NCI-H2171 (cell line): ENCODE measurements around the gene CAPN15.

ENCODE experiments used
- DNase-seq: peaks from one replicate; lab custom pipeline; 2025; lab: John Stamatoyannopoulos, UW

CAPN15 gene

DNA sequence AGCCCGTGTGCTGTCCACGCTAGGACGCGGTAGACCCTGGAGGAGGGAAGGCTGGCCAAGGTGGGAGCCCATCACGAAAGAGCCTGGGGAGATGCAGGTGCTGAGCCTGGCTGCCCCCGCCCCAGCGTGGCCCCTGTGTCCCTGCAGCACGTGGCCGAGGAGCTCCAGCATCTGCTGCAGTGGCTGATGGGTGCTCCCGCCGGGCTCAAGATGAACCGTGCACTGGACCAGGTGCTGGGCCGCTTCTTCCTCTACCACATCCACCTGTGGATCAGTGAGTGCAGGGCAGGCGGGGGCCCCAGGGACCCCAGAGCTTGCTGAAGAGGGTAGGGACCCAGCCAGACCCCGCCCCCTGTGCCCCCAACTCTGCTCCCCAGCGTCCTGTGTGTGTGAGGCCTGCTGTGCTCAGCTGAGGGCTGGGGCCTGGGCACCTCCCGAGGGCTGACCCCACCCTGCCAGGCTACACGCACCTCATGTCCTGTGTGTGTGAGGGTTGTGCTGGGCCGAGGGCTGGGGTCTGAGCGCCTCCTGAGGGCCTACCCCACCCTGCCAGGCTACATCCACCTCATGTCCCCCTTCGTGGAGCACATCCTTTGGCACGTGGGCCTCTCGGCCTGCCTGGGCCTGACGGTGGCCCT lies 50.8 kb downstream of the CAPN15 start:
- no peak for DNase-seq

DNA sequence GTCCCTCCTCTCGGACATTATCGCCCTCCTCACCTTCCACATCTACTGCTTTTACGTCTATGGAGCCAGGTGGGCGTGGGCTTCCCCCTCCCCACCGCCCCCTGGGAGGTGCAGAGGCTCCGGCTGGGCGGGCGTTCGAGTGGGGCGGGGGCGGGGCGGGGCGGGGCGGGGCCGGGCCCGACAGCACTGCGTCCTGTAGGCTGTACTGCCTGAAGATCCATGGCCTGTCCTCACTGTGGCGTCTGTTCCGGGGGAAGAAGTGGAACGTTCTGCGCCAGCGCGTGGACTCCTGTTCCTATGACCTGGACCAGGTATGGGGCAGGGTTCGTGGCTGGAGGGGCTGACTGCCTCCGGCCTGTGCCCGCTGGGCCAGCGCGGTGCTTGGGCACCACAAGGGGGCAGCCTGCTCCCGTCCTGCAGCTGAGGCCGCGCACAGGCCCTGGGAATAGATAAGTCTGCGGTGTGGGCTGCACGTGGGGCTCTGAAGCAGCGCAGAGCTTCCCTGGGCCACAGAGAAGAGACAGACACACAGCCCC lies 51.4 kb downstream of the CAPN15 start:
- no peak for DNase-seq

DNA sequence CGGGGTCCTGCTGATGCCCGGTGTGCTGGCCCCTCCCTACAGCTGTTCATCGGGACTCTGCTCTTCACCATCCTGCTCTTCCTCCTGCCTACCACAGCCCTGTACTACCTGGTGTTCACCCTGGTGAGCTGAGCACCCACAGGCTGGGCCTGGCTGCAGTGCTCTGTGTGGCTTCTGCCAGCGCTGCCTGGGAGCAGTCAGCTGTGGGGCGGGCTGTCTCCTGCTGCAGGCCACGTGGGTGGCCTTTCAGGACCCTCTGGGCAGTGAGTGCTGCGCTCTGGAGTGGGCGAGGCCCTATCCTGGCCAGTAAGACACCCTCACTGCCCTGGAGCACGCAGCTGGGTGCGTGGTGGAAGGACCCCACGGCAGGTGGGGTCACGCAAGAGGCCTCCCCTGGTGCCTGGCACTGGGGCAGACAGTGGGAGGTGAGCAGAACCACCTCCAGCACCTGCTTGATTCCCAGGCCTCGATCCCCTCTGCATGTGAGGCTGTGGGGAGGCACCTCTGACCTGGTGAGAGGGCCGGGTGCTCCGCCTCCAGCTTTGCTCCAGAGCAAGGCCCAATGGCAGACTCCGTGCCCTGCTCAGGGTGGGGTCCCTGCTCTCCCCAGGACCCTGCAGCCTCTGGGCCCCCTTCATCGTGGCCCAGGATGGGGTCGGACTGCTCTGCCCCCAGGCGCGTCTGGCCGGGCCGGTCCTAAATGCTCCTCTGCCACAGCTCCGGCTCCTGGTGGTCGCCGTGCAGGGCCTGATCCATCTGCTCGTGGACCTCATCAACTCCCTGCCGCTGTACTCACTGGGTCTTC lies 52.8 kb downstream of the CAPN15 start:
- no peak for DNase-seq

DNA sequence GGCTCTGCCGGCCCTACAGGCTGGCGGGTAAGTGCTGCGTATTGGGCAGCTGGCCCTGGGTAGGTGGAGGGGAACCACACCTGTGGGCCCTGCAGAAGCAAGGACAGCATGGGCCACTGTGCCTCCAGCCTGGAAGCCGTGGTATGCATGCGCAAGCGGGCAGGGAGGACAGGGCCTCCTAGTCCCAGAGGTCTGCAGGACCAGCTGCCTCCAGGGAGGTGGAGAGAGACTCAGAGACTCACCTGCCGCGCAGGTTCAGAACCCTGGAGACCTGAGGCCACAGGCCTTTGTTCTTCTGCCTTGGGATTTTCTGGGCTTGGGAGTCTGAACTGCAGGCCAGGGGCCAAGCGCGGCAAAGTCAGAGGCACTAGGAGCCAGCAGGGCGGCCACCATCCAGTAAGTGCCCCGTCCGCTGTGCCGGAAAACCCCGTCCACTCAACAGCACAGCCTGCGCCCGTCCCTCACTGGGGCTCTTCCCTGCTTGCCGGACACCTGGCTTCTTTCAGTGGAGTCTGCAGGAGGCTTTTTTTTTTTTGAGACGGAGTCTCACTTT lies 53.5 kb downstream of the CAPN15 start:
- no peak for DNase-seq

DNA sequence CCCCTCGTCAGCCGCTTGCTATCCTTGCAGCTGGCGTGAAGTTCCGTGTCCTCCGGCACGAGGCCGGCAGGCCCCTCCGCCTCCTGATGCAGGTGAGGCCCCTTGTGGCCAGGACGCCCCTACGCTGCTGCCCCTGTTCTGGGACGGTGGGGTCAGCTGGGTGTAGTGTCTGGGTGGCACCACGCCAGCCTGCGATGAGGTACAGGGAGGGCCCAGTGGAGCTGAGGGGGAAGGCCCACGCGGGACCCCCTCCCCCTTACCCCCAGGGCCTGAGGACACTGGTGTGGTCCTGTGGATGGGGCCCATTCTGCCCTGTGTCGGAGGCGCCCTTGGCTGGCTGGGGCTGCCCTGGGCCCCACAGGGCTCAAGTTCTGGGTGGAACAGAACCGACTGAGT lies 54.7 kb downstream of the CAPN15 start:
- no peak for DNase-seq

DNA sequence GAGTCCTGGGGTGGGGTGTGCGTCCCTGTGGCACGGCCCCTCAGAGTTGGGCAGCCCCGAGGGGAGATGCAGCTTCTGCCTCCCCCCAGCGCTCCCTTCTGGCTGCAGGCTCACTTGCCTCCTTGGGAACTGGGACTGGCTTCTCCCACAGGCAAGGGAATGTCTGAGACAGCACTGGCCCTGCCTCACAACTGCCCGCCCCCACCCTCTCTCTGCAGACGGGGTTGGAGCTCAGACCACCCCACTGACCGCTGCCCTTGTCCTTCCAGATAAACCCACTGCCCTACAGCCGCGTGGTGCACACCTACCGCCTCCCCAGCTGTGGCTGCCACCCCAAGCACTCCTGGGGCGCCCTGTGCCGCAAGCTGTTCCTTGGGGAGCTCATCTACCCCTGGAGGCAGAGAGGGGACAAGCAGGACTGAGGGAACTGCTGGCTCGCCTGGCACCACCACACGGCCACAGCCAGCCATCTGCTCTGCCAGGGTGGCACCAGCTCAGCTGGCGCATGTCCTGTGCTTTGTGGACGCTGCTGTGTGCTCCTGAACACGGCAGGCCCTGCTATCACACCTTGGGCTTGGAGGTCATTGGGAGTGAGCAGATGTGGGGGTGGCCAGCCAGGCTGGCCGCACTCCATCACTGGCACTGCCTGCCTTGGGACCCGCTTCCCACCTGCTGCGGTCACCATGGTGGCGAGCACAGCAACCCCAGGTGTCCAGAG lies 55.3 kb downstream of the CAPN15 start:
- no peak for DNase-seq

DNA sequence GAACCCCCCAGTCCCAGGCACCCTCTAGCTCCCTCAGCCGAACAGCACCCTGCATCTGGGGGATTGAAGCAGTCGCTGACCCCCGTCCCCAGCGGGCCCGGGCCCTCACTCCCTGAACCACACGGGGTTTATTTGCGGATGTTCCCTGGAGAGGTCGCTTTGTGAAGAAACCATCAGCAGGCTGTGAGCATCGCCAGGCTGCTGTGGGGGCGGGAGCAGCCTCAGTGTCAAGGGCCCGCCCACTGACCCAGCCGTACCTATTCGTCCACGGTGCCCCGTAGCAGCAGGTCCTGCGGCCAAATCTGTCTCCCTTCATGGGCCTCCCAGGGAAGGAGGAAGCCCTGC lies 55.9 kb downstream of the CAPN15 start:
- DNase-seq, result no peak

DNA sequence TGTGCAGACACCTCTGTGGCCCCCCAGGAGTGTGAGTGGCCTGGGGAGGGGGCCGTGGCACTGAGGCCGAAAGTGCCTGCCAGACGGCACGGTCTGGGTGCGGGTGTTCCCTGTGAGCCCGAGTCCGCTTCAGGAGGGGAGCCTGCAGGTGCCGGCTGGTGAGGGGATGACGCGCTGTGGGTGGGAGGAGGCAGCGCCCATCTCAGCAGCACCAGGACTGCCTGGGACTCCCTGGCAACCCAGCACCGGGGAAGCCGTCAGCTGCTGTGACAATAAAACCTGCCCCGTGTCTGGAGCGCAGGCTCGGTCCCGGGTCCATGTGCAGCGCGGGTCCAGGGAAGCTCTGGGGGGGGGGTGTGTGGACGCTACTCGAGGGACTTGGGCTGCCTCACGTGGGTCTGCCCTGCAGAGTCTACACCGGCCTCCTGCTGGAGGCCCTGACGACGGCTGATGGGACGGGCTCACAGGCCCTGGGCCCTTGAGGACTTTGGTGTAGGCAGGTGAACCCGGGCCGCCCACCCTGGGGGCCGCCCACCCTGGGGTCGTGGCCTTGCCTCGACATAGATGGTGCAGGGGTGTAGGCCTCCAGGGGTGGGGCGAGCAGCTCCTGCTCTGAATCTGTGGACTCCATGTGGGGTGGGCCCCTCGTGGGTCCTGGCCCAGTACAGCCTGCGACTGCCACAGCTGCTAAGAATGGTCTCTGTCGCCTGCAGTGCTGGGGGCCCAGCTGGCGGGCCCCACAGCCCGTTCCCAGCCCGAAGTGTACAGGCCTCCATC lies 56.5 kb downstream of the CAPN15 start:
- DNase-seq, result peak; percentile 64

DNA sequence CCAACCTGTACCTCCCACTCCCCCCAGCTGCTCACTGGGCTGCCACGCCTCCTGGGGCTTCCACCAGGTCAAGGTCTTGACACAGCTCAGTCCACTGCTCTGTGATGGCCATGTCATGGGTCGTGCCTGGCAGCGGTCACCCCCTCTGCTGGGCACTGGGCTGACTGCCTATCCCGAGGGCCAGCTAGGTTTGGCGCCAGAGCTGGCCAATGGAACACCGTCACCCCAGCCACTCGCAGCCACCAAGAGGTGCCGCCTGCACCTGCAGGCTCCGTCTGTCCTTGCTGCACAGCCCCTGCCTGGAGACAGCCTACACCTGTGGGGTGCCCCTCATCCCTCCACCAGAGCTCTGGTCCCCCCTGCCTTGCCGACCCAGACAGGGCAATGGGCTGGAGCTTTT lies 57.8 kb downstream of the CAPN15 start:
- no peak for DNase-seq

DNA sequence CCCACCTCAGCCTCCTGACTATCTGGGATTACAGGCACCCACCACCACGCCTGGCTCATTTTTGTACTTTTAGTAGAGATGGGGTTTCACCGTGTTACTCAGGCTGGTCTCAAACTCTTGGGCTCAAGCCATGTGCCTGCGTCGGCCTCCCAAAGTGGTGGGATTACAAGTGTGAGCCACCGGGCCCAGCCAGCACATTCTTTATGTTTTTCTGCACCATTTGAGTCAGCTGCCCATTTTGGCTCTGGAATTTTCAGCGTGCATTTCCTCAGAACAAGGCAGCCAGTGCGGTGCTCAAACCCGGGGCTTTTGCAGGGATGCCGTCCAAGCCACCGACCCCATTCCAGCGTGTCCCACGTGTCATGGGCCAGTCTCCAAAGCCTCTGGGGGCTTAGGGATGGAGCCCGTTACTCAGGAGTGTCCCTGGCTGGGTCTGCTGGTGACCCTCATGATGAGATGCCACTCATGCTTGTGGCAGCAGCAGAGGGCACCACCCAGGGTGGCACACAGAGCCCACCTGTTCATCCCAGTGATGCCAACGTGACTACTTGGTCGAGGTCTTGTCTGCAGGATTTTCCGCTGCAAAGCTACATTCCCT lies 58.6 kb downstream of the CAPN15 start:
- DNase-seq, result no peak

DNA sequence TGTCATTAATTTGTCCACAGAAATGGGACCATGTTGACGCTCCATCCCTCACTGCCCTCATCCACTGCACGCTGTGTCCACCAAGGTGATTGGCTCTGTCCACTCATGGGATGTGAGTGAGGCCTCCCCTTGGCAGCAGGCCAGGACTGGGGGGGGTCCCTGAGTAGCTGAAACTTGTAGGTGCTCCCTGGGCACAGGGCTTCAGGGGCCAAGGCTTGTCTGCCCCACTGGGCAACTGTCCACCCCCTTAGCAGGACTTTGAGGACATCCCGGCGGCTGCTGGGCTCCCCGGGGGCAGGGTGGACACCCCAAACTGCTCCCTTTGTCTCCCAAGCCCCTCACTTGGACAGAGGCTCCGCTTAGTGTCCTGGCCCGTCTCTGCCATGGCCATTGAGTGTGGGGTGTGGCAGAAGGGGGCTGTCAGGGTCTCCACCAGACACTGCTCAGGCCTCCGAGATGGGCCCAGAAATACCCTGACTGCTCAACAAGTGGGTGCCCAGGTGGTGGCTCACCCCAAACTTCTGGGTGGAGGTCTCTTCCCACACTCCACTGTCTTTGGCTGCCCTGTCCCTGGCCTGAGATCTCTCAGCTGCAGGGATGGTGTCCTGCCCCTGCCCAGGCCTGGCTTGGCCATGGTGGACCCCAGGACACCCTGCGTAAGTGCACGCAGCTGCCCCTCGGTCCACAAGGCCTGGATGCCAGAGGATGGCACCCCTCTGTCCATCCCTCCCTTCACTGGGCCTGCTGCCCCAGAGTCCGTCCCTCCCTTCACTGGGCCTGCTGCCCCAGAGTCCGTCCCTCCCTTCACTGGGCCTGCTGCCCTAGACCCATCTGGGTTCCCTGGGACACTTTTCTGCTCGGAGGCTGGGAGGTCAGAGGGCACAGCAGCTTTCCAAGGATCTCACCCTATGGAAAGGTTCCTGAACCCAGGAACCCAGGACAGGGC lies 59.4 kb downstream of the CAPN15 start:
- no peak for DNase-seq

DNA sequence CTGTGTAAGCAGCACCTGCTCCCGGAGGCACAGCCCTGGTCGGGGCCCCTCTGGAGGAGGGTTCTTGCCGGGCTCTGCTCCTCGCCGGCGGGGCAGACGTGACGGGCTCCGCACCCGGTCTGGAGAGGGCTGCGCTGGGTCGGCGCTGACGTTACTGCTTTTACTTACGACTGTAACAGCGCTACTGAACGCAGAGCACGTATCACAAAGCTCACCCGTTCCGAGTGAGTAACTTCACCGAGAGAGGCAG lies 61.1 kb downstream of the CAPN15 start:
- no peak for DNase-seq

DNA sequence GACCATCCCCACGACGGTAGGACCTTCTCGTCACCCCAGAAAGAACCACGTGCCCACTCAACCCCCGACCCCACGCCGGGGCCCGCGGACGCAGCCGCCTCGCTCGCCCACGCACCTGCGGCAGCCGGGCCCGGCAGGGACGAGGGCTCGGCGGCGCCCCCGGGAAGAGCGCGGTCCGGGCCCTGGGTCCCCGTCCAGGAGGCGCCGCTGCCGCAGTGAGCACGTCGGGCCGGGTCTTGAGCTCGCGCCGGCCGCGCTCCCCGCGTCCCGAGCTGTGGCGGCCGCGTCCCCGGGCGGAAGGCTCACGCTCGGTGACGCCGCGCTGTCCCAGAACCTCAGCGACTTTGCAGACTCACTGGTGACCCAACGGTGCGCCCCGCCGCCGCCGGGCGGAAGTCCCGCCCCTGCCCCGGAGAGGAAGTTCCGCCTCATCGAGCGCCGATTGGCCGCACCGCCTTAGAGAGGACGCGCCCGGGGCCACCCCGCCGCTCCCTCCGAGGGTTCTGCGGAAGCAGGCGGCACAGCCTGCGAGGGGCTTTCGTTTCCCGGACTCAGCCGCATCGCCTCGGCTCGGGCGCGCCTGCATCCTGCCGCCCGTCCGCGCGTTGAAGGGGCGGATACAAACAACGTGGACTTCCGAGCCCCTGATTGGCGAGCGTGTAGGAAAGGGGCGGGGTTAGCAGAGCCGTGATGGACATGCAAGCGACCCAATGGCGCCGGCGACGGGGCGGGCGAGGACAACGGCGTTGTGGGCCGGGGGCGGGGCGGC lies 61.6 kb downstream of the CAPN15 start:
- DNase-seq, result peak; percentile 91

DNA sequence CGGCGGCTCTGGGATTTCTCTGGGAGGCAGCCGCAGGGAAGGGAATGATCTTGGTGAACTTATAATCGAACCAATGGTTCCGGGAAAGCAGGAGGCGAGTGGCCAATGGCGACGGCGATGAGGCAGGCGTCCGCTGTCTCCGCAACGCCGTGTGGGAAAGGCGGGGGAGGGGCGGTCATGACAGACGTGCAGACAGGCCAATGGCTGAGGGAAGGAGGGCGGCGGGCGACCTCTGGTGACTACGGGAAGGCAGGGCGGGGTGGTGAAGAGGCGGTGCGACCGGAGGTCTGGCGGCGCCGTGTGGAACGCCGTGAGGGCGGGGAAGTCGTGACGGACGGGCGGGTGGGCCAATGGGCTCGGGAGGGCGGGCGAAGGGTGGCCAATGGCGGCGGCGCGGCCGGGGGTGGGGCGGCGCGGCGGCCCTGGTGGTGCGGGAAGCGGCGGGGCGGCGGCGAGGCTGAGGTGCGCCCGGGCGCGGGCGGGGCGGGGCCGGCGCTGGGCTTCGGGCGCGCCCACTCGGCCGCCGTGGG lies 62.2 kb downstream of the CAPN15 start, which contains the start of gene RAB40C:
TSS of gene RAB40C (plus strand) at position 409 of the 530 bp plus-strand sequence. CDS start 226 bp downstream, outside the sequence.
- DNase-seq, result peak; percentile 96

DNA sequence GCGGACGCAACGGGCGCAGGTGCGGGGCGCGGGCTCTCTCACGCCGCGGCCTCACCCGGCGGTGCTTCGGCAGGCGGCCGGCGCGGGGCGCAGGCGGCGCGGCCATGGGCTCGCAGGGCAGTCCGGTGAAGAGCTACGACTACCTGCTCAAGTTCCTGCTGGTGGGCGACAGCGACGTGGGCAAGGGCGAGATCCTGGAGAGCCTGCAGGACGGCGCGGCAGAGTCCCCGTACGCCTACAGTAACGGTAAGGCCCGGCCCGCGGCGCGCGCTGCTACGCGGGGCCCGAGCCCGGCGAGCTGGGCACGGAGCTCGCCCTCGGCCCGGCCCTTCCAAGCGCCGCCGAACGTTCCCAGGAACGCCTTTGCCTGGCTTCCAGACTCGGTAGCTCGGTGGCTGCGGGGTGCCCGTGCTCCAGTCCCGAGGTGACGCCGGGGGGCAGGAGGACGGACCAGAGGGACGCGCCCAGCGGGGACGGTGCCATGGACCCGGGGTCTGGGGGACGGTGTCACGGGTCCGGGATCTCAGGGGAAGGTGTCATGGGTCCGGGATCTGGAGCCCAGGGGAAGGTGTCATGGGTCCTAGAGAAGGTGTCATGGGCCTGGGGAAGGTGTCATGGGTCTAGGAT lies 62.8 kb downstream of the CAPN15 start:
- no peak for DNase-seq

DNA sequence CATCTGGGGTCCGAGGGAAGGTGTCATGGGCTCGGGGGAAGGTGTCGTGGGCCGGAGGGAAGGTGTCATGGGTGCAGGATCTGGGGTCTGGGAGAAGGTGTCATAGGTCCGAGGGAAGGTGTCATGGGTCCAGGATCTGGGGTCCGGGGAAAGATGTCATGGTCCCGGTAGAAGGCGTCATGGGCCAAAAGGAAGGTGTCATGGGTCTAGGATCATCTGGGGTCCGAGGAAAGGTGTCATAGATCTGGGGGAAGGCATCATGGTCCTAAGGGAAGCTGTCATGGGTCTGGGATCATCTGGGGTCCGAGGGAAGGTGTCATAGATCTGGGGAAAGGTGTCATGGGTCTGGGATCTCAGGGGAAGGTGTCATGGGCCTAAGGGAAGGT lies 63.3 kb downstream of the CAPN15 start:
- DNase-seq, result no peak

DNA sequence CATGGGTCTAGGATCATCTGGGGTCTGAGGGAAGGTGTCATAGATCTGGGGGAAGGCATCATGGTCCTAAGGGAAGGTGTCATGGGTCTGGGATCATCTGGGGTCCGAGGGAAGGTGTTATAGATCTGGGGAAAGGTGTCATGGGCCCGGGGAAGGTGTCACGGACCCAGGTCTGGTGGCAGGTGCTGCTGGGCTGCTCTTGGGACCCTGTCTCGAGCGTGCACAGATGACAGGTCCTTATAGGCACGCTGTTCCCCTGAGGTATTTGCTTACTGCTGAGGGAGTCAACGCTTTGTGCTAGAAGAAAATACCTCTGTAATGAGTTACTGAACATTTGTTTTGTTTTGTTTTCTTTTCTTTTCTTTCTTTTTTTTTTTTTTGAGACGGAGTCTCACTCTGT lies 63.7 kb downstream of the CAPN15 start:
- DNase-seq, result no peak

DNA sequence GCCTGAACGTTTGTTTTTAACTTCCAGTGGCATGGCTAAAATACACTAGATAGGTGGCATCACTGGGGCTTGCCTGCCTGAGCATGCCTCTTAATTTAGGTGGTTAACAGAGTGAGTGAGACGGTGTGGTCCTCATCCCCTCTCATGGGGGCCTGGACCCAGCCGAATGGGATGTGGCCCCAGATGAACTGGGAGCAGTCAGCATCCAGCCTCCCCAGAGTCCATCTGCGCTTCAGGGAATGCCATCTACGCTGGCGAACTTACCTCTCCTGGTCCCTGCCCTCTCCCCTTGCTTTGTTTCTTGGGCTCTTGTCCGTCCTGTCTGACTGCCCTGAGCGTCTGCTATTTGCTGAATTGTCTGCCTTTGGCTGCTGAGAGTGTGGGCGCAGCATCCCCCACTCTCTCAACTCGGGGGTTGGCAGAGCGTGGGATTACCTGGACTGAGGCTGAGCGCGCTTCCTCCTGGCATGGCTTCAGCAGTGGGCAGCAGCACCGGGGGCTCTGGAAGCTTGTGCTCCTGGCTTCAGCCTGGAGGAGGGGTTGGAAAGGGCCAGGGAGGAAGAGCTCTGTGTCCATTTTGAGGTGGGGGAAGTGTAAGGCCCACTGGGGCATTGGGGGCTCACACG lies 64.5 kb downstream of the CAPN15 start:
- no peak for DNase-seq
